Stomach smooth muscle (tissue), 2 donors: ENCODE results near the gene ASPRV1.
"Not testable (repeated sequence)": the region's sequence is repeated elsewhere in the genome, so short reads cannot be mapped to it uniquely, and the experiment has no call there.

ENCODE experiments used
- H3K27ac ChIP-seq: one replicate; pipeline ENCODE4 v1.7.0; 2013; ENCODE audit warnings: mild to moderate bottlenecking, low read length, inconsistent platforms
- H3K27me3 ChIP-seq, 2 donors: one replicate each; pipeline ENCODE4 v1.7.0; 2013; ENCODE audit warnings: low read length in 2 of 2; ENCODE audit not compliant: insufficient read depth in 2 of 2, control insufficient read depth in 1 of 2
- H3K36me3 ChIP-seq, 2 donors: one replicate each; pipeline ENCODE4 v1.7.0; 2013; ENCODE audit warnings: low read length in 2 of 2; ENCODE audit not compliant: control insufficient read depth in 2 of 2, insufficient read depth in 2 of 2
- H3K4me1 ChIP-seq: one replicate; pipeline ENCODE4 v1.7.0; 2013; ENCODE audit warnings: low read length; ENCODE audit not compliant: control insufficient read depth, insufficient read depth
- H3K4me3 ChIP-seq, 2 donors: one replicate each; pipeline ENCODE4 v1.7.0; 2013; ENCODE audit warnings: low read length in 2 of 2
- H3K9ac ChIP-seq, 2 donors: one replicate each; pipeline ENCODE4 v1.7.0; 2013; ENCODE audit warnings: low read length in 2 of 2, mild to moderate bottlenecking in 1 of 2
- H3K9me3 ChIP-seq, 2 donors: one replicate each; pipeline ENCODE4 v1.7.0; 2013; ENCODE audit warnings: low read length in 2 of 2; ENCODE audit not compliant: control insufficient read depth in 2 of 2
- donor health status: healthy.
- donor health status: Pancreatic carcinoma.

ASPRV1 gene

GRCh38 chr2:69959425-69959824, 2.0 kb downstream of the ASPRV1 start:
- H3K4me1 ChIP-seq, result no peaks in the 10 kb centered on the region
- H3K4me3 ChIP-seq, result no peak overlapping the region
- H3K9me3 ChIP-seq, result no peaks in the 10 kb centered on the region
- H3K9ac ChIP-seq, result no peak overlapping the region
- H3K27me3 ChIP-seq, result no peaks in the 10 kb centered on the region
- H3K36me3 ChIP-seq, result no peaks in the 10 kb centered on the region
- no peak overlapping the region for H3K27ac ChIP-seq

- Histone ChIP-seq H3K27ac (no peak overlapping the region), H3K36me3 (no peaks in the 10 kb centered on the region), H3K27me3 (no peaks in the 10 kb centered on the region), H3K9ac (no peak overlapping the region), H3K9me3 (no peaks in the 10 kb centered on the region), H3K4me1 (no peaks in the 10 kb centered on the region), H3K4me3 (no peak overlapping the region)
Observed at GRCh38 chr2:69958480-69958879, 3.0 kb downstream of the ASPRV1 start.

GRCh38 chr2:69957965-69958364, 3.5 kb downstream of the ASPRV1 start:
- no peaks in the 10 kb centered on the region for H3K36me3 ChIP-seq
- no peak overlapping the region for H3K4me3 ChIP-seq
- no peaks in the 10 kb centered on the region for H3K9me3 ChIP-seq
- H3K4me1 ChIP-seq, result no peaks in the 10 kb centered on the region
- H3K27me3 ChIP-seq, result no peaks in the 10 kb centered on the region
- H3K27ac ChIP-seq, result no peak overlapping the region
- no peak overlapping the region for H3K9ac ChIP-seq

- Histone ChIP-seq H3K9me3 (no peaks in the 10 kb centered on the region), H3K36me3 (no peaks in the 10 kb centered on the region), H3K9ac (no peak overlapping the region), H3K4me3 (no peak overlapping the region), H3K27me3 (no peaks in the 10 kb centered on the region), H3K27ac (no peak overlapping the region), H3K4me1 (no peaks in the 10 kb centered on the region)
Observed at GRCh38 chr2:69956475-69956979, 4.9 kb downstream of the ASPRV1 start.

GRCh38 chr2:69955029-69955428, 6.4 kb downstream of the ASPRV1 start:
- Histone ChIP-seq H3K9me3 (no peaks in the 10 kb centered on the region), H3K27me3 (no peaks in the 10 kb centered on the region), H3K36me3 (no peaks in the 10 kb centered on the region), H3K4me3 (no peak overlapping the region), H3K9ac (no peak overlapping the region), H3K27ac (no peak overlapping the region), H3K4me1 (no peaks in the 10 kb centered on the region)

GRCh38 chr2:69954084-69954483, 7.3 kb downstream of the ASPRV1 start:
- Histone ChIP-seq H3K27me3 (no peaks in the 10 kb centered on the region), H3K27ac (no peak overlapping the region), H3K9ac (no peak overlapping the region), H3K4me3 (no peak overlapping the region), H3K4me1 (no peaks in the 10 kb centered on the region), H3K9me3 (no peaks in the 10 kb centered on the region), H3K36me3 (no peaks in the 10 kb centered on the region)

- Histone ChIP-seq H3K4me3 (no peak overlapping the region), H3K4me1 (peaks cover 2% of the 10 kb centered on the region), H3K9ac (no peak overlapping the region), H3K27ac (no peak overlapping the region), H3K27me3 (peaks cover 0 to 3% of the 10 kb centered on the region in 2 donors), H3K9me3 (no peaks in the 10 kb centered on the region), H3K36me3 (no peaks in the 10 kb centered on the region)
Observed at GRCh38 chr2:69952336-69953115, 8.9 kb downstream of the ASPRV1 start.

GRCh38 chr2:69950671-69951070, 10.8 kb downstream of the ASPRV1 start:
- not testable (repeated sequence) for H3K4me3 ChIP-seq, H3K9me3 ChIP-seq, H3K27ac ChIP-seq, H3K27me3 ChIP-seq, H3K36me3 ChIP-seq, H3K4me1 ChIP-seq, H3K9ac ChIP-seq

GRCh38 chr2:69950241-69950640, 11.2 kb downstream of the ASPRV1 start:
- no peak overlapping the region for H3K4me3 ChIP-seq
- no peaks in the 10 kb centered on the region for H3K36me3 ChIP-seq
- H3K9me3 ChIP-seq, result no peaks in the 10 kb centered on the region
- H3K27me3 ChIP-seq, result peaks cover 0 to 3% of the 10 kb centered on the region in 2 donors
- H3K4me1 ChIP-seq, result peaks cover 2% of the 10 kb centered on the region
- H3K9ac ChIP-seq, result no peak overlapping the region
- H3K27ac ChIP-seq, result no peak overlapping the region

- Histone ChIP-seq H3K4me1 (peaks cover 2% of the 10 kb centered on the region), H3K9ac (no peak overlapping the region), H3K27ac (no peak overlapping the region), H3K36me3 (no peaks in the 10 kb centered on the region), H3K27me3 (peaks cover 0 to 3% of the 10 kb centered on the region in 2 donors), H3K4me3 (no peak overlapping the region), H3K9me3 (no peaks in the 10 kb centered on the region)
Observed at GRCh38 chr2:69948963-69949645, 12.3 kb downstream of the ASPRV1 start.
